Measurements from ENCODE around the gene AGO4. TPM values are rescaled to one million over a fixed set of nuclear protein-coding genes. Genes with fewer than 3 reads are reported as not detected.

The AGO4 gene
- total and polyA plus RNA-seq, 2 of the 8 experiments (the other 6 are each of a cell fraction or from before 2014, with no cell fraction given): 5.5 to 7.7 TPM

DNA sequence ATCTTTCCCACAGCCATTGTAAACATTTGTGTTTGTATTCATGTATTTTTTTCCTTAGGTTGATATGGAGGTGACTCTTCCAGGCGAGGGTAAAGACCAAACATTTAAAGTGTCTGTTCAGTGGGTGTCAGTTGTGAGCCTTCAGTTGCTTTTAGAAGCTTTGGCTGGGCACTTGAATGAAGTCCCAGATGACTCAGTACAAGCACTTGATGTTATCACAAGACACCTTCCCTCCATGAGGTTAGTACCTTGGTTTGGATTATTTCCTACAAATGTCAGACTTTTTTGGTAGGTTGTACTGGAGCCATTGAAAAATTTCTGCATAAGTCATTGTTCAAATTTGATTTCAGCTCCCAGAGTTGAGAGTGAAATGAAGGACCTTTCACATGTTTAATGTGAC, 17.4 kb downstream of the AGO4 start:
- no peak overlapping the region for H3K27ac ChIP-seq (ENCODE audit: low read depth, low read length)
- CTCF ChIA-PET (ENCODE audit: partially characterized antibody): no interaction called here
- 86% methylated on average over 1 of the region's 1 CpG; no CpG with 5 or more reads in 1 of the 2 experiments for WGBS, 2 experiments (ENCODE audit: extremely low coverage in 1 of 2, insufficient coverage in 1 of 2, insufficient read length in 1 of 2, insufficient replicate concordance in 2 of 2, low coverage in 1 of 2, low lambda C conversion rate in 2 of 2, missing lambda C conversion rate in 1 of 2)
- H3K9me3 ChIP-seq (ENCODE audit: insufficient read depth in 2 of 2, low read depth in 1 of 2, low read length in 1 of 2): no peaks in the 10 kb centered on the region
- H3K36me3 ChIP-seq (ENCODE audit: control insufficient read depth in 2 of 4, insufficient read depth in 4 of 4, low read length in 3 of 4): peaks cover 0 to 9% (median 6%) of the 10 kb centered on the region in 4 experiments; a peak in 4 of 8 replicates
- H3K27me3 ChIP-seq (replicated peaks in 1 of 4; ENCODE audit: control insufficient read depth in 3 of 4, extremely low read depth in 1 of 4, insufficient read depth in 3 of 4, low read length in 3 of 4): no peaks in the 10 kb centered on the region
- FAIRE-seq (no peak), DNase-seq (ENCODE audit: low read depth in 1 of 2, low spot score in 2 of 2) (peak in 1 of 2 experiments; percentile 13)
- H4K20me1 ChIP-seq (replicated peaks in 1 of 2; ENCODE audit: control insufficient read depth in 1 of 2, insufficient read depth in 2 of 2, low read length in 2 of 2): no peaks in the 10 kb centered on the region
- no peaks in the 10 kb centered on the region for H3K79me1 ChIP-seq (ENCODE audit: low read depth, low read length)
- H3K4me1 ChIP-seq (replicated peaks in 1 of 4; ENCODE audit: control insufficient read depth in 3 of 4, insufficient read depth in 4 of 4, low read length in 3 of 4): no peaks in the 10 kb centered on the region
- no peak overlapping the region for H3K23ac ChIP-seq (ENCODE audit: insufficient read length)
- H3K23me2 ChIP-seq (ENCODE audit: low read depth, low read length): no peaks in the 10 kb centered on the region
- no peak overlapping the region for H2AK5ac ChIP-seq (ENCODE audit: low read depth, low read length)
- POLR2A ChIA-PET (ENCODE audit: partially characterized antibody): no interaction called here
- no peak overlapping the region for H2BK12ac ChIP-seq (ENCODE audit: low read depth, low read length)
- H3K4me3 ChIP-seq (ENCODE audit: extremely low read depth in 1 of 4, insufficient read depth in 2 of 4, low read depth in 3 of 4, low read length in 4 of 4): no peak overlapping the region
- H3K14ac ChIP-seq (ENCODE audit: insufficient read length): no peak overlapping the region
- no peak overlapping the region for H2BK120ac ChIP-seq (replicated peaks; ENCODE audit: low read depth, low read length)
- no peak overlapping the region for H3K4ac ChIP-seq (replicated peaks; ENCODE audit: insufficient read length, low read depth, low read length)
- H3K18ac ChIP-seq (ENCODE audit: extremely low read depth, low read length): no peak overlapping the region
- no peak overlapping the region for H4K91ac ChIP-seq (replicated peaks; ENCODE audit: insufficient read length, low read length)
- no peaks in the 10 kb centered on the region for H3K79me2 ChIP-seq (ENCODE audit: control insufficient read depth in 1 of 2, insufficient read depth in 2 of 2, low read length in 2 of 2)
- H4K8ac ChIP-seq (ENCODE audit: extremely low read depth, insufficient read depth, low read length): no peak overlapping the region
- H2AFZ ChIP-seq (ENCODE audit: low read length): no peak overlapping the region
- H3K4me2 ChIP-seq (ENCODE audit: insufficient read depth in 1 of 2, low read depth in 2 of 2, low read length in 2 of 2): no peak overlapping the region
- H2BK5ac ChIP-seq (ENCODE audit: low read depth, low read length): no peak overlapping the region
- no peak overlapping the region for H3K56ac ChIP-seq (replicated peaks; ENCODE audit: insufficient read length, low read depth, low read length)
- no peak overlapping the region for H2BK20ac ChIP-seq (ENCODE audit: low read length)
- H2BK15ac ChIP-seq (ENCODE audit: low read length): no peak overlapping the region
- H4K5ac ChIP-seq (ENCODE audit: insufficient read length, low read depth, low read length): no peak overlapping the region
- H3K9ac ChIP-seq (replicated peaks in 1 of 4; ENCODE audit: extremely low read depth in 1 of 4, low read depth in 3 of 4, low read length in 3 of 4): no peak overlapping the region
- TF ChIP-seq BACH1 (IDR thresholded peaks at IDR 0.05; ENCODE audit: low read length) (no peak), SIRT6 (IDR thresholded peaks at IDR 0.05; ENCODE audit: low read length) (no peak), POLR2A (IDR thresholded peaks at IDR 0.05; ENCODE audit: control extremely low read depth in 1 of 2, low read depth in 2 of 2, low read length in 2 of 2) (no peak)

Data from H1 (cell line).